CD4-positive, alpha-beta T cell treated with Interleukin-4 for 4 hours (primary cell): Measurements from ENCODE around the gene PARD6A.
"Not testable (repeated sequence)": the region's sequence is repeated elsewhere in the genome, so short reads cannot be mapped to it uniquely, and the experiment has no call there.

Experiments
- DNase-seq: peaks from one replicate; pipeline ENCODE4 v3.0.0-alpha.2; 2020

PARD6A gene

GRCh38 chr16:67667817-67668494 lies 7.2 kb downstream of the PARD6A start:
- peak; percentile 83 for DNase-seq

GRCh38 chr16:67668495-67669157 lies 7.9 kb downstream of the PARD6A start:
- DNase-seq = no peak

DNA sequence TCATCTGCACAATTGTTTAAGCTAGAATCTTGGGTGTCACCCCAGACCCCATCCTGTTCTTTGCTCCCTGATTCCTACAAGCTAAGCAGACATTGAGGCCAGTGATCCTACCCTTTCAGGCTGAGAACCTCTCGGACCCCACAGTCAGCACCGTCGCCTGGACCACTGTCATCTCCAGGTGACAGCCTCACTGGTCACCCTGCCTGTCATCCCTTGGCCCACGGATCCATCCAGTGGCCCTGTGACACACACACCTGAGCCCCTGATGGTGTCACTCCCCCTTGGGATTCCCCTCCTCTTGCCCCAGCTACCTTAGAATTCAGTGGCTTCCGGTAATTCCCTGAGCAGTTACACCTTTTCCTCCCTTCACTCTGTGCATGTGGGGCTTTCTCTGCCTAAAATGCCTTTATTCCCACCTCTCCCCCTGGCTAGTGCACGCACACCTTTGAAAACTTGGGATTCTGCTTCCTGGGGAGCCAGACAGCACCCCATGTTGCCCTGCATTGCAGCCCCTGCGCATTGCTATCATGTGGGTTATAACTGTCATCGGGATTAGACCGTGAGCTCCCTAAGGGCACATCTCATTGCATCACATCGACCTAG lies 8.8 kb downstream of the PARD6A start:
- no peak for DNase-seq

- DNase-seq = no peak
Observed at GRCh38 chr16:67672306-67672705, 11.5 kb downstream of the PARD6A start.

DNA sequence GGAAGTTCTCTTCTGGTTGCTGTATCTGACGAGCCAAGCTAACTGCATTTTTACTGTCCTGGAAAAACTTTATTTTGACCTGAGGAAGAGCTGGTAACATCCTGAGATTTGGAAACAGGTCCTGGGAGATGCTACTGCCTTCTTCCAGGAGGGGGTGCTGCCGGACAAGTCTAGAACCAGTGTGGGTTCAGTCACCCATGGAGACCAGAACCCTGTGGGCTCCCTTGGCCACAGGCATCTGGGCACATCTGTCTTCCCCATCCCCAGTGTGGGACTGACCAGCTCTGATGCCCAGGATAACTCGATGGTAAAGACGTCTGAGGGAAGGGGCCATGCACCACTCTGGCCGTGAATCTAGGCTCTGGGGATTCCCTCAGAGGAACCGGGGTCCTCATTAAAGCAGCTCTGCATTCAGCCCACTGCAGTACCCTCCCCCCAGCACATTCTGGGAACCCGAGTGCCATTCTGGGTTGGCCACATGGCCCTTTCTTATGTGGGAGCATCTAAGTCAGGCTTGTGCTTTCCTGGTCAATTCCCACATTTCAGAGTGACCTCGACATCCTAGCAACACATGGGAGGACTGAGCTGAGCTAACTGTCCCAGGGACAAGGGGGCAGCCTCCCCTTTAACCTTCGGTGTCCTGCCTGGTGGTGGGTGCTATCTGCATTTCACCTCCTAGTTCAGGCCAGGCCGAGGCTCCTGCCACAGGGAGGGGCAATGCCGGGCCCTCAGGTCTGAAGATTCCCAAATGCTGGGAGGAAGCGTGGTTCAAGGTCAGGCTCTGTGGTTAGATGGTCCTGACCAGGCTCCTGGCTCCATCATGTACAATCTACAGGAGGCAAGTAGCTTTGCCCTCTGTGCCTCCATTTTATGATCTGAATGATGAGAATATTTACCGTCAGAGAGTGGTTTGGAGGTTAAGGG lies 12.2 kb downstream of the PARD6A start:
- DNase-seq = peak; percentile 44

GRCh38 chr16:67673712-67674580 lies 13.2 kb downstream of the PARD6A start:
- DNase-seq = no peak

GRCh38 chr16:67674851-67675578 lies 14.3 kb downstream of the PARD6A start:
- DNase-seq = no peak

GRCh38 chr16:67675579-67675935 lies 14.8 kb downstream of the PARD6A start:
- no peak for DNase-seq

- no peak for DNase-seq
Observed at GRCh38 chr16:67675999-67676398, 15.2 kb downstream of the PARD6A start.

- no peak for DNase-seq
Observed at GRCh38 chr16:67676516-67676915, 15.8 kb downstream of the PARD6A start.

DNA sequence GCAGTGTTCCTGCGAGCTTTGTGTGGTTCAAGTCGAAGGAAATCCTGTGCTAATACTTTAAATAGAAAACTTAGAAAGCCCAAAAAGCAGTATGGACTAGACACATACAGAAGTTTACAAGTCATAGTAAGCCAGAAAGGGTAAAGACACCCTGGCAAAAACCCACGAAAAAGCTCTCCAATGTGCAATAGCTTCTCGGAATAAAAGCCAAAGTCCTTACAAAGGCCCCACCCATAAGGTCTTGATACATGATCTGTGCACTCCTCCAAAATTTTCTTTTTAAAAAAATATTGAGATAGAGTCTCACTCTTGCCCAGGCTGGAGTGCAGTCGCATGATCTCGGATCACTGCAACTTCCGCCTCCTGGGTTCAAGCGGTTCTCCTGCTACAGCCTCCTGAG lies 16.2 kb downstream of the PARD6A start:
- DNase-seq = no peak

DNA sequence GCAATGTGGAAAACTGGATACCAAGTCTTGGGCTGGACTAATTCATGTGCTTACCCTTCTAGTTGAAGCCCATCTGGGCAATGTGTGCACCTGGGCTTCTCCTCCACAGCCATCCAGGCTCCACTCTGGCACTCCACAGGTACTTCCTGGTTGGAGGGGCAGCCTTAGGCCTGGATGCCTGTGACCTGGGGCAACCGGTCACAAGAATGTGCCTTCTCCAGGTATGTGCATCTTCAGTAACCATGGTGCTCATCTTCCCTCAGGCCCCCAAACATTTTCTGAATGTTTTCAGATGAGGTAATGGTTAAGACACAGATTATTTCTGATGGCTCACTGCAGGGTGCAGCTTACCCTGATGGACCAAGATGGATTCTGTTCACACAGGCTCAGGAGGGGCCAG lies 17.0 kb downstream of the PARD6A start:
- DNase-seq = no peak

DNA sequence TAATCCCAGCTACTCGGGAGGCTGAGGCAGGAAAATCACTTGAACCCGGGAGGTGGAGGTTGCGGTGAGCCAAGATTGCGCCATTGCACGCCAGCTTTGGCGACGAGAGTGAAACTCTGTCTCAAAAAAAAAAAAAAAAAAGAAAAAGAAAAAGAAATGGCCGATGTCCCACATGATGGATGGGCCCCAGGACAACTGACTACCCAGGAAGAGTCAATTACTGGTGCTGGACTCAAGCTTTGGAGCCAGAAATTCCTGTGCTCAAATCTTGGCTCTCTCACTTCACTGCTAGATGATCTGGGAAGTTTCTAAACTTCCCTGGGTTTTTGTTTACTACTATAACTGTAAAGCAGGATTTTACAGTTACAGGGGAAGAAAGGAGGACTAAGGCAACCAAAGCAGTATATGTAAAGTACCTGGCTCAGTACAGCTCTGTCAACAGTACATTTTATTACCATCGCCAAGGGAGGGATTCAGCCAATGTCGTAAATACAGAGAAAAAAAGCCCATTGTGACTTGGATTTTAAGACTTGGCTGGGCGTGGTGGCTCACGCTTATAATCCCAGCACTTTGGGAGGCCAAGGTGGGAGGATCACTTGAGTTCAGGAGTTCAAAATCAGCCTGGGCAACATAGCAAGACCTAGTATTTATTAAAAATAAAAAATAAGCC lies 17.7 kb downstream of the PARD6A start:
- no peak for DNase-seq

DNA sequence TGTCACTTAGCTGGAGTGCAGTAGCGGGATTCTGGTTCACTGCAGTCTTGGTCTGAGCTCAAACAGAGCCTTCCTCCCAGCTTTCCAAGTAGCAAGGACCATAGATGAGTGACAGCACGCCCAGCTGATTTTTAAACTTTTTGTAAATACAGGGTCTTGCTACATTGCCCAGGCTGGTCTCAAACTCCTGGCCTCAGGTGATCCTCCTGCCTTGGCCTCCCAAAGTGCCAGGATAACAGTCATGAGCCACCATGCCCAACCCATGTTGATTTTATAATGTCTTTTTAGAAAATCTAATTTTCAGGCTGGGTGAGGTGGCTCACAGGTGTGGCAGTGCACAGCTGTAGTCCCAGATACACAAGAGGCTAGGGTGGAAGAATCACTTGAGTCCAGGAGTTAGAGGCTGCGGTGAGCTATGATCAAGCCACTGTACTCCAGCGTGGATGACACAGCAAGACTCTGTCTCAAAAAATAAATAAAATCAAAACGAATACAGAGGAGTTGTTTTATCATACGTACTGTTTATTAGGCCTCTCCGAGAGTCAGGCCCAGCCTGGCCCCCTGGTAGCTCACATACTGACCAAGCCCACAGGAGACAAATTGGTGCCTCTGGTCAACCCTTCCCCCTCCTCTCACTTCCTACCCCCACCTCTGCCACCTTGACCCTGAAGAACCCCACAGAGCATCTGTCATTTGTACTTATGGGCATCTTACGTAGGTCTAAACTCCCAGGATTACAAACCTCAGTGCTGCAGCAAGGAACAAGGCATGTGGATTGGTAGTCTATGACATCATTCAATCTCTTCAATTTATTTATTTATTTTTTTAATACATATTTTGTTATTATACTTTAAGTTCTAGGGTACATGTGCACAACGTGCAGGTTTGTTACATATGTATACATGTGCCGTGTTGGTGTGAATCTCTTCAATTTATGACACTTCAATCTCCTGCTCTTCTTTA lies 19.5 kb downstream of the PARD6A start:
- no peak for DNase-seq

- no peak for DNase-seq
Observed at GRCh38 chr16:67683767-67684166, 23.0 kb downstream of the PARD6A start.

GRCh38 chr16:67685388-67686112 lies 24.8 kb downstream of the PARD6A start:
- no peak for DNase-seq

DNA sequence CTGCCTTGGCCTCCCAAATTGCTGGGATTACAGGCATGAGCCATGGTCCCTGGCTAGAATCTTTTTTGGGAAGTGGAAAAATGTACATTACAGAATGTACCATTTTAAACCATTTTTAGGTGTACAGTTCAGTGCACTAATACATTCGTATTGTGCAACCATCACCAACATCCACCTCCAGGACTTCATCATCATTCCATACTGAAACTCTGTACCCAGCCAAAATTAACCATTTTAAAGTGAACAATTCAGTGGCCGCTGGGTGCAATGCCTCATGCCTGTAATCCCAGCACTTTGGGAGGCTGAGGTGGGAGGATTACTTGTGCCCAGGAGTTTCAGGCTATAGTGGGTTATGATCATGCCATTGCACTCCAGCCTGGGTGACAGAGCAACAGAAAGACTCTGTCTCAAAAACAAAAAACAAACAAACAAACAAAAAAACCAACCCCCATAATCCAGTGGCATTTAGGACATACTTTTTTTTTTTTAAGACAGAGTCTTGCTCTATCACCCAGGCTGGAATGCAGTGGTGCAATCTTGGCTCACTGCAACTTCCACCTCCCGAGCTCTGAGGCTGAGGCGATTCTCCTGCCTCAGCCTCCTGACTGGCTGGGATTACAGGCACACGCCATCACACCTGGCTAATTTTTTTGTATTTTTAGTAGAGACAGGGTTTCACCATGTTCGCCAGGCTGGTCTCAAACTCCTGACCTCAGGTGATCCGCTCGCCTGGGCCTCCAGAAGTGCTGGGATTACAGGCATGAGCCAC lies 32.9 kb downstream of the PARD6A start:
- DNase-seq = not testable (repeated sequence)

DNA sequence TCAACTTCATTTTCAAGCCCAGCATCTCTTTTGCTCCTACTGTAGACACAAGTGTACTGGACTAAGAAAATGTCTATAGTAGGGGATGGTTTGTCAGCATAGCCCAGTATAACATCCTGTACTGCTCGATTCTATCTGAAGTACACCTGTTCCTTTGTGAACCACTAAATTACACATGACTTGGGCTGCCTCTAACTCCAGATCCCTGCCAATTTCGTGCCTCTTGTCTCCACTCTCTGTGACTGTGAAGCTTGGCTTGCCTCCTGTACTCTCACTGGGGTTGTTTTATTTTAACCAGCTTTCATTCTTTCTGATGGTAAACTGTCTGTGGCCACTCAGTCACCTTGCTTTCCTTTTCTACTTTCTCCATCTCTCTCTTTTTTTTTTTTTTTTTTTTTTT lies 33.9 kb downstream of the PARD6A start:
- no peak for DNase-seq
